ENCODE measurements around the gene SLC35A5. TPM values are rescaled to one million over a fixed set of nuclear protein-coding genes. Genes with fewer than 3 reads are reported as not detected.

Gene SLC35A5
- total RNA-seq, 1 experiment from 2014 or later = 21.4 TPM

- TF ChIP-seq YY1 (IDR thresholded peaks at IDR 0.05; ENCODE audit: extremely low read depth, insufficient replicate concordance, low read depth, low read length) = no peak
Observed at GRCh38 chr3:112627919-112628466, 66.1 kb downstream of the SLC35A5 start (continued).

- H3K4me1 ChIP-seq (ENCODE audit: control insufficient read depth in 1 of 2, insufficient read depth in 2 of 2, low read length in 2 of 2) = peaks cover 0 to 6% of the 10 kb centered on the region in 2 experiments; a peak in 2 of 4 replicates
- H4K20me1 ChIP-seq (ENCODE audit: insufficient read depth) = no peaks in the 10 kb centered on the region
- POLR2A ChIA-PET = no interaction called here
- no TSS peak for BruUV-seq (replicated peaks)
- no peaks in the 10 kb centered on the region for H3K79me2 ChIP-seq (ENCODE audit: insufficient read depth, low read length)
- peak; percentile 28 for DNase-seq (ENCODE audit: low read depth, low spot score)
- RAD21 ChIA-PET (ENCODE audit: low non-redundant PET in 1 of 2, low total read pairs in 2 of 2, uncharacterized antibody in 2 of 2, unreplicated experiment in 2 of 2) = no interaction called here
- H3K27ac ChIP-seq (ENCODE audit: low read depth, low read length) = no peak overlapping the region
- peak overlapping the region; percentile 64 for H3K4me2 ChIP-seq (ENCODE audit: low read length)
- no peaks in the 10 kb centered on the region for H3K9me3 ChIP-seq (ENCODE audit: control insufficient read depth in 1 of 2, insufficient read depth in 1 of 2, low read depth in 1 of 2, low read length in 2 of 2)
- ATAC-seq = peak; percentile 86
- H3K4me3 ChIP-seq (replicated peaks in 1 of 2; ENCODE audit: low read depth in 1 of 2, low read length in 2 of 2) = no peak overlapping the region
- H3K9ac ChIP-seq (ENCODE audit: low read length) = no peak overlapping the region
- TF ChIP-seq POLR2A (IDR thresholded peaks at IDR 0.05; ENCODE audit: borderline replicate concordance, extremely low read depth, insufficient read depth, insufficient read length) (no peak), MAX (IDR thresholded peaks at IDR 0.05) (no peak), ATF3 (IDR thresholded peaks at IDR 0.05) (0 out of 2 replicates have a peak, but pooled peaks have one; percentile 17), REST (IDR thresholded peaks at IDR 0.05; ENCODE audit: low read depth) (no peak), POLR2AphosphoS5 (IDR thresholded peaks at IDR 0.05; ENCODE audit: low read depth, low read length) (no peak), CTCF (IDR thresholded peaks at IDR 0.05 in 2 of 3, conservative IDR thresholded peaks at IDR 0.05 in 1 of 3; ENCODE audit: borderline replicate concordance in 1 of 3, insufficient read depth in 1 of 3, low read depth in 2 of 3, low read length in 2 of 3) (no peak), EZH2 (IDR thresholded peaks at IDR 0.05) (no peak), ZNF274 (IDR thresholded peaks at IDR 0.05; ENCODE audit: low read depth, low read length) (no peak), SIN3A (IDR thresholded peaks at IDR 0.05; ENCODE audit: low read depth) (no peak), SP1 (IDR thresholded peaks at IDR 0.05; ENCODE audit: low read depth) (no peak), CBX3 (IDR thresholded peaks at IDR 0.05; ENCODE audit: low read depth) (0 out of 2 replicates have a peak, but pooled peaks have one; percentile 28), JUND (IDR thresholded peaks at IDR 0.05) (peak; percentile 67), YY1 (IDR thresholded peaks at IDR 0.05; ENCODE audit: extremely low read depth, insufficient replicate concordance, low read depth, low read length) (no peak), TCF7L2 (IDR thresholded peaks at IDR 0.05; ENCODE audit: borderline replicate concordance, extremely low read depth, insufficient read depth, insufficient read length) (peak; percentile 23), FOSL1 (IDR thresholded peaks at IDR 0.05; ENCODE audit: low read depth) (peak; percentile 58; the same call in 1 of the 2 replicates), ZFX (IDR thresholded peaks at IDR 0.05) (no peak), ELF1 (IDR thresholded peaks at IDR 0.05; ENCODE audit: borderline replicate concordance, low read depth) (no peak), RAD21 (IDR thresholded peaks at IDR 0.05; ENCODE audit: low read depth) (no peak)
- H3K36me3 ChIP-seq (ENCODE audit: control insufficient read depth in 1 of 2, insufficient read depth in 2 of 2, low read length in 2 of 2) = no peaks in the 10 kb centered on the region
- CTCF ChIA-PET = no interaction called here
- peak overlapping the region; percentile 81 for H2AFZ ChIP-seq (ENCODE audit: low read depth, low read length, poor library complexity, severe bottlenecking)
- no peaks in the 10 kb centered on the region for H3K27me3 ChIP-seq (ENCODE audit: insufficient read depth, low read length)
- intact Hi-C loops (cut with micrococcal nuclease) = no loop called here
- no peaks in the 10 kb centered on the region for H3K9me2 ChIP-seq (ENCODE audit: insufficient read depth)
Observed at GRCh38 chr3:112629425-112629824, 67.6 kb downstream of the SLC35A5 start.
